Lower lobe of right lung (tissue), 2 donors: Measurements from ENCODE around the gene PDE4D. TPM values are rescaled to one million over a fixed set of nuclear protein-coding genes. Genes with fewer than 3 reads are reported as not detected.

Experiments
- ATAC-seq, 2 donors: fragments of 200-7000 bp; cut with Tn5 transposase; one replicate each; pipeline ENCODE4 v1.9.1; 2020 to 2022; ENCODE audit warnings: mild to moderate bottlenecking in 2 of 2, moderate library complexity in 2 of 2
- DNase-seq: peaks from one replicate; pipeline ENCODE4 v3.0.0-alpha.2; 2020
- H3K27ac ChIP-seq: fragments of 200-600 bp; one replicate; pipeline ENCODE4 v1.8.0; 2022
- H3K27me3 ChIP-seq: fragments of 200-600 bp; one replicate; pipeline ENCODE4 v1.8.0; 2022; ENCODE audit warnings: low read depth
- H3K36me3 ChIP-seq: fragments of 200-600 bp; one replicate; pipeline ENCODE4 v1.8.0; 2022; ENCODE audit warnings: mild to moderate bottlenecking
- H3K4me1 ChIP-seq: fragments of 200-600 bp; one replicate; pipeline ENCODE4 v1.8.0; 2022
- H3K4me3 ChIP-seq: fragments of 200-600 bp; one replicate; pipeline ENCODE4 v1.8.0; 2022; ENCODE audit warnings: mild to moderate bottlenecking
- H3K9me3 ChIP-seq: fragments of 200-600 bp; one replicate; pipeline ENCODE4 v1.8.0; 2022
- intact Hi-C: fragments of 100-400 bp; cut with DNase I; formaldehyde crosslinking; loops from one replicate; pipeline ENCODE4 v1.11.0; 2022
- total RNA-seq: library from RNA; stranded (reverse); fragmentation: NEBNext Ultra II Directional; extraction: Animal tissue kit (Norgen Biotek cat#: 25700); gene quantifications from one replicate; pipeline ENCODE4 v1.2.1, GENCODE V29; 2021
- TF ChIP-seq, protein P1 (sequence below): fragments of 200-600 bp; IDR thresholded peaks from one replicate; pipeline ENCODE4 v1.8.0; 2022; ENCODE audit warnings: antibody characterized with exemption, mild to moderate bottlenecking
- donor health status: DM: no; HTN: yes; CAD: no; lungs with severe emphysema.

PDE4D gene
- total RNA-seq, 1 donor from 2014 or later = 71.3 TPM

DNA sequence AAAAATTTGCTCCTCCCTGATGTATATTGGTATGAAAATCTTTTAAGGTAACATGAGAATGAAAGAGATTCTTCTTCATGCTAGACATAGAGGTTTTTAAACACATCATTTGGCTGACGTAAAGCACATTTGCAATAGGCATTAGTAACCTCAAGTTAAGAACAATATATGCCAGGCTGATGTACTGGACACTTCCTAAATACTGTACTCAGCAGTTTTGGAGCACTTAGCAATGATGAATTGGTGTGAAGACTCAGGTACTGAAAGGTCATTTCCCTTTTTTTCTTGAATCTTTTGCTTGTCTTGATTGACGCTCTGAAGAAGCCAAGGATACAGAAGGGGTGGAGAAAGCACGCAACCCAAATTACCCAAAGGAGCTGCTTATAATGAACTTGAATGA, 322.5 kb downstream of the PDE4D start:
- TF ChIP-seq, protein P1, sequence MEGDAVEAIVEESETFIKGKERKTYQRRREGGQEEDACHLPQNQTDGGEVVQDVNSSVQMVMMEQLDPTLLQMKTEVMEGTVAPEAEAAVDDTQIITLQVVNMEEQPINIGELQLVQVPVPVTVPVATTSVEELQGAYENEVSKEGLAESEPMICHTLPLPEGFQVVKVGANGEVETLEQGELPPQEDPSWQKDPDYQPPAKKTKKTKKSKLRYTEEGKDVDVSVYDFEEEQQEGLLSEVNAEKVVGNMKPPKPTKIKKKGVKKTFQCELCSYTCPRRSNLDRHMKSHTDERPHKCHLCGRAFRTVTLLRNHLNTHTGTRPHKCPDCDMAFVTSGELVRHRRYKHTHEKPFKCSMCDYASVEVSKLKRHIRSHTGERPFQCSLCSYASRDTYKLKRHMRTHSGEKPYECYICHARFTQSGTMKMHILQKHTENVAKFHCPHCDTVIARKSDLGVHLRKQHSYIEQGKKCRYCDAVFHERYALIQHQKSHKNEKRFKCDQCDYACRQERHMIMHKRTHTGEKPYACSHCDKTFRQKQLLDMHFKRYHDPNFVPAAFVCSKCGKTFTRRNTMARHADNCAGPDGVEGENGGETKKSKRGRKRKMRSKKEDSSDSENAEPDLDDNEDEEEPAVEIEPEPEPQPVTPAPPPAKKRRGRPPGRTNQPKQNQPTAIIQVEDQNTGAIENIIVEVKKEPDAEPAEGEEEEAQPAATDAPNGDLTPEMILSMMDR = no peak
- Histone ChIP-seq H3K27me3 (no peaks in the 10 kb centered on the region), H3K4me3 (no peak overlapping the region), H3K27ac (no peak overlapping the region), H3K36me3 (no peaks in the 10 kb centered on the region), H3K9me3 (no peaks in the 10 kb centered on the region), H3K4me1 (no peaks in the 10 kb centered on the region)
- ATAC-seq (no peak), DNase-seq (no peak)
- intact Hi-C loops = no loop called here

DNA sequence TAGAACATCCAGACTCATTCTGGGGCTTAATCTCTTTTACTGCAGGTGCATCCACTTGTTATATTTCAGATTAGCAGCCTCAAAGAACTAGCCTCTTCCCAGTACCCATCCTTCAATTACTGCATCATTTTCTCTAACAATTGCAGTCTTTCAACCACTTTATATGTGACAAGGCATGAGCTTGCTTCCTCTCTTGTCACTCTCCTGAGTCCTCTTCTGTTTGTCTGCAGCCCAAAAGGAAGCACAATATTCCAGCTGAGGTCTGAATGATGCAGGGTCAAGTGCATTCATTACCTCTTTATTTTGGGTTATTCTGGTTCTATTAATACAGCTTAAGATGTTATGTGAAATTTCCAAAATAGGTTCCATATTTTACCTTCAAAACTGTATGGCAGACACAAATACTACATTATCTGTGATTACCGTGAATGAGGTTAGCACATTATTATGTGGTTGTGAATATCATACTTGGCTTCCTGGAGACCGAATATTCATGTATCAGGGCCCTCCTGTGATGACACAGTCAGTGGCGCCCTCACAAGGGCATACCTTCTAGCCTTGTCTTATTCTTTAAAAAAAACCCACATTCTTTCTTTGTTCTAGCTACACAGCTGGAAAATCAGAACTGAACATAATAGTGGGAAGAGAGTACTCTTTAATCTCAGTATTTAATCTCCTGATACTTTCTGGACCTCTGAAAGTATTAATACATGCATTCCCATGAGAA, 323.8 kb downstream of the PDE4D start:
- TF ChIP-seq, protein P1 = no peak
- H3K27ac ChIP-seq = no peak overlapping the region
- ATAC-seq = no peak
- intact Hi-C loops = no loop called here
- no peaks in the 10 kb centered on the region for H3K4me1 ChIP-seq
- no peaks in the 10 kb centered on the region for H3K9me3 ChIP-seq
- H3K4me3 ChIP-seq = no peak overlapping the region
- no peak for DNase-seq
- no peaks in the 10 kb centered on the region for H3K36me3 ChIP-seq
- no peaks in the 10 kb centered on the region for H3K27me3 ChIP-seq

DNA sequence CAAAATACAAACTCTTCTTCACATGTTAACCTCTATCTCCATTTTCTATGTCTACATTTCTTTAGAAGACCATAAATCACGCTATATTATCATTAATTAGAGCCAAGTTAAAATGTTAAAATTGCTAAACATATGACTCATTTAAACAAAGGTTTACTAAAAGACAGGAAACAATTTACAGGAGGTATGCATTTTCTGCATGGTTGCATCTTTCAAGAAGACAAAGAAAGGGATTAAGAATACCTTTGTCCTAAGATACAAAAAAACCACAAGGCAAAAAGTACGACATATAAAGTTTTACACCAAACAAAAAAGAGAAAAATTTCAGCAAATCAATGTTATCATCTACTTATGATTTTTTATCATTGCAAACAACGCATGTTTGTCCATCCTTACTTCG, 324.4 kb downstream of the PDE4D start:
- no peak for ATAC-seq
- no peaks in the 10 kb centered on the region for H3K27me3 ChIP-seq
- no peak overlapping the region for H3K27ac ChIP-seq
- no peaks in the 10 kb centered on the region for H3K36me3 ChIP-seq
- no peaks in the 10 kb centered on the region for H3K4me1 ChIP-seq
- no peak for DNase-seq
- H3K9me3 ChIP-seq = no peaks in the 10 kb centered on the region
- no peak overlapping the region for H3K4me3 ChIP-seq
- TF ChIP-seq, protein P1 = no peak
- intact Hi-C loops = no loop called here

DNA sequence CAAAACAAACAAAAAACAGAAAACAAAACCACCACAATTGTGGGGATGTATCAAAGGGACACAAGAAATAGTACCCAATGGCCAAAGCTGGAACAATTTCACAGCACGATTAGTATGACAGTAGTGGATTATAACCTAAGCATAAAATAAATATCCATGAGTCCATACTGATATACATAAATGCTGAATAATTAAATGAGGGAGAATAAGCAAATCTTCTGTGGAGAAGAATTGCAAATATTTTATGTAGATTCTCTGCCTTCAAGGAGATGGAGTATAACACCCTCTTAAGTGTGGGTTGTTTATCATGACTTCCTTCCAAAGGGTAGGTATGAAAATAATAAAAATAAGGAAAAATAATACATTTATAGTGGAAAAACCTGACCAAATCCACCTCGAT, 325.4 kb downstream of the PDE4D start:
- ATAC-seq (no peak), DNase-seq (no peak)
- Histone ChIP-seq H3K27ac (no peak overlapping the region), H3K9me3 (no peaks in the 10 kb centered on the region), H3K36me3 (no peaks in the 10 kb centered on the region), H3K4me3 (no peak overlapping the region), H3K27me3 (no peaks in the 10 kb centered on the region), H3K4me1 (peaks cover 7% of the 10 kb centered on the region)
- TF ChIP-seq, protein P1 = no peak
- intact Hi-C loops = no loop called here

- TF ChIP-seq, protein P1 = no peak
- ATAC-seq = no peak
- Histone ChIP-seq H3K27me3 (no peaks in the 10 kb centered on the region), H3K4me3 (no peak overlapping the region), H3K4me1 (peaks cover 15% of the 10 kb centered on the region), H3K27ac (no peak overlapping the region), H3K9me3 (no peaks in the 10 kb centered on the region), H3K36me3 (no peaks in the 10 kb centered on the region)
- intact Hi-C loops = no loop called here
- no peak for DNase-seq
Measured at GRCh38 chr5:59565551-59565950, 328.0 kb downstream of the PDE4D start.
